WTC11 (cell line): ENCODE data around the gene NSUN4.
"Not testable (repeated sequence)": the region's sequence is repeated elsewhere in the genome, so short reads cannot be mapped to it uniquely, and the experiment has no call there.

Experiments used
- ETV6 ChIP-seq: sonication (generic); formaldehyde crosslinking; IDR thresholded peaks from 2 replicates; pipeline ENCODE4 v1.8.1; 2022; ENCODE audit warnings: mild to moderate bottlenecking, missing genetic modification reagents
- GABPB1 ChIP-seq: sonication (generic); formaldehyde crosslinking; IDR thresholded peaks from 2 replicates; pipeline ENCODE4 v1.8.1; 2023; ENCODE audit warnings: mild to moderate bottlenecking, missing genetic modification reagents
- NFYB ChIP-seq: sonication (generic); formaldehyde crosslinking; conservative IDR thresholded peaks from 2 replicates; pipeline ENCODE4 v1.8.0; 2022; ENCODE audit warnings: low read depth, missing genetic modification reagents
- NR2C2 ChIP-seq: sonication (generic); formaldehyde crosslinking; IDR thresholded peaks from 2 replicates; pipeline ENCODE4 v1.8.0; 2022; ENCODE audit warnings: mild to moderate bottlenecking, missing genetic modification reagents
- ZNF317 ChIP-seq: sonication (generic); formaldehyde crosslinking; IDR thresholded peaks from 2 replicates; pipeline ENCODE4 v1.8.1; 2023; ENCODE audit warnings: low read depth, mild to moderate bottlenecking, moderate library complexity, missing genetic modification reagents, borderline replicate concordance
- ZNF416 ChIP-seq: fragments of 250-450 bp; sonication (Bioruptor Pico); IDR thresholded peaks from 2 replicates; pipeline ENCODE4 v1.9.0; 2021; ENCODE audit warnings: mild to moderate bottlenecking, inconsistent platforms
- TF ChIP-seq, protein P1 (sequence below): sonication (generic); formaldehyde crosslinking; conservative IDR thresholded peaks from 2 replicates; pipeline ENCODE4 v1.8.1; 2023; ENCODE audit warnings: mild to moderate bottlenecking, low read depth, missing genetic modification reagents, moderate library complexity
- TF ChIP-seq, protein P2 (sequence below): sonication (generic); formaldehyde crosslinking; IDR thresholded peaks from 2 replicates; pipeline ENCODE4 v1.8.1; 2023; ENCODE audit warnings: mild to moderate bottlenecking, missing genetic modification reagents, moderate library complexity
- TF ChIP-seq, protein P3 (sequence below): fragments of 200-600 bp; IDR thresholded peaks from 2 replicates; pipeline ENCODE4 v1.8.0; 2022; ENCODE audit warnings: antibody characterized with exemption
- TF ChIP-seq, protein P4 (sequence below): sonication (generic); formaldehyde crosslinking; IDR thresholded peaks from 2 replicates; pipeline ENCODE4 v1.8.0; 2022; ENCODE audit warnings: mild to moderate bottlenecking, missing genetic modification reagents
- TF ChIP-seq, protein P5 (sequence below): sonication (generic); formaldehyde crosslinking; IDR thresholded peaks from 2 replicates; pipeline ENCODE4 v1.8.1; 2022; ENCODE audit warnings: low read depth, missing genetic modification reagents, borderline replicate concordance
- TF ChIP-seq, protein P6 (sequence below): sonication (generic); formaldehyde crosslinking; IDR thresholded peaks from 2 replicates; pipeline ENCODE4 v1.8.1; 2022; ENCODE audit warnings: mild to moderate bottlenecking, moderate library complexity, missing genetic modification reagents
- TF ChIP-seq, protein P7 (sequence below): sonication (generic); formaldehyde crosslinking; IDR thresholded peaks from 2 replicates; pipeline ENCODE4 v1.8.1; 2022; ENCODE audit warnings: missing genetic modification reagents, borderline replicate concordance
- TF ChIP-seq, protein P8 (sequence below): sonication (generic); formaldehyde crosslinking; IDR thresholded peaks from 2 replicates; pipeline ENCODE4 v1.8.0; 2022; ENCODE audit warnings: mild to moderate bottlenecking, missing genetic modification reagents

DNA sequence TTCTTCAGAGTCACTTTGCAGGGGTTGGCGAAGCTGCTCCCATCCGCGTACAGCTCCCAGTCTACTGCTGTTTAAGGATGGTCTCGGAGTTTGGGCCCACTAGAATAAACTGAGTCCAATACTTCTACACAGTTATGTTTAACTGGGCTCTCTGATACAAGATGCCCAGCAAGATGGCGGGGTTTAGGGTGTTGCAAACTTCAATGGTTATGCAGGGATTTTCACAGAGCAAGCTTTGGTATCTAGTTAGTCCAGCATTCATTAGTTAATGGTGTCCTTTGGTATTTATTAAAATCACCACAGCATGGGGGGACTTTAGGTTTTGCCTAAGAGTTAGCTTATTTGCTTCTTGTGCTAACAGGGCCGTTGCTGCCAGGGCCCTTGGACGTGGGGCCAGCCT is 12.4 kb upstream of the NSUN4 start:
- TF ChIP-seq, protein P1, sequence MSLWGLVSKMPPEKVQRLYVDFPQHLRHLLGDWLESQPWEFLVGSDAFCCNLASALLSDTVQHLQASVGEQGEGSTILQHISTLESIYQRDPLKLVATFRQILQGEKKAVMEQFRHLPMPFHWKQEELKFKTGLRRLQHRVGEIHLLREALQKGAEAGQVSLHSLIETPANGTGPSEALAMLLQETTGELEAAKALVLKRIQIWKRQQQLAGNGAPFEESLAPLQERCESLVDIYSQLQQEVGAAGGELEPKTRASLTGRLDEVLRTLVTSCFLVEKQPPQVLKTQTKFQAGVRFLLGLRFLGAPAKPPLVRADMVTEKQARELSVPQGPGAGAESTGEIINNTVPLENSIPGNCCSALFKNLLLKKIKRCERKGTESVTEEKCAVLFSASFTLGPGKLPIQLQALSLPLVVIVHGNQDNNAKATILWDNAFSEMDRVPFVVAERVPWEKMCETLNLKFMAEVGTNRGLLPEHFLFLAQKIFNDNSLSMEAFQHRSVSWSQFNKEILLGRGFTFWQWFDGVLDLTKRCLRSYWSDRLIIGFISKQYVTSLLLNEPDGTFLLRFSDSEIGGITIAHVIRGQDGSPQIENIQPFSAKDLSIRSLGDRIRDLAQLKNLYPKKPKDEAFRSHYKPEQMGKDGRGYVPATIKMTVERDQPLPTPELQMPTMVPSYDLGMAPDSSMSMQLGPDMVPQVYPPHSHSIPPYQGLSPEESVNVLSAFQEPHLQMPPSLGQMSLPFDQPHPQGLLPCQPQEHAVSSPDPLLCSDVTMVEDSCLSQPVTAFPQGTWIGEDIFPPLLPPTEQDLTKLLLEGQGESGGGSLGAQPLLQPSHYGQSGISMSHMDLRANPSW = not testable (repeated sequence)
- TF ChIP-seq NFYB, ZNF416, ZNF317, NR2C2, GABPB1, ETV6 (CRISPR knock-in tag): not testable (repeated sequence)
- TF ChIP-seq, protein P2, sequence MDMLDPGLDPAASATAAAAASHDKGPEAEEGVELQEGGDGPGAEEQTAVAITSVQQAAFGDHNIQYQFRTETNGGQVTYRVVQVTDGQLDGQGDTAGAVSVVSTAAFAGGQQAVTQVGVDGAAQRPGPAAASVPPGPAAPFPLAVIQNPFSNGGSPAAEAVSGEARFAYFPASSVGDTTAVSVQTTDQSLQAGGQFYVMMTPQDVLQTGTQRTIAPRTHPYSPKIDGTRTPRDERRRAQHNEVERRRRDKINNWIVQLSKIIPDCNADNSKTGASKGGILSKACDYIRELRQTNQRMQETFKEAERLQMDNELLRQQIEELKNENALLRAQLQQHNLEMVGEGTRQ (CRISPR knock-in tag) = not testable (repeated sequence)
- TF ChIP-seq, protein P3, sequence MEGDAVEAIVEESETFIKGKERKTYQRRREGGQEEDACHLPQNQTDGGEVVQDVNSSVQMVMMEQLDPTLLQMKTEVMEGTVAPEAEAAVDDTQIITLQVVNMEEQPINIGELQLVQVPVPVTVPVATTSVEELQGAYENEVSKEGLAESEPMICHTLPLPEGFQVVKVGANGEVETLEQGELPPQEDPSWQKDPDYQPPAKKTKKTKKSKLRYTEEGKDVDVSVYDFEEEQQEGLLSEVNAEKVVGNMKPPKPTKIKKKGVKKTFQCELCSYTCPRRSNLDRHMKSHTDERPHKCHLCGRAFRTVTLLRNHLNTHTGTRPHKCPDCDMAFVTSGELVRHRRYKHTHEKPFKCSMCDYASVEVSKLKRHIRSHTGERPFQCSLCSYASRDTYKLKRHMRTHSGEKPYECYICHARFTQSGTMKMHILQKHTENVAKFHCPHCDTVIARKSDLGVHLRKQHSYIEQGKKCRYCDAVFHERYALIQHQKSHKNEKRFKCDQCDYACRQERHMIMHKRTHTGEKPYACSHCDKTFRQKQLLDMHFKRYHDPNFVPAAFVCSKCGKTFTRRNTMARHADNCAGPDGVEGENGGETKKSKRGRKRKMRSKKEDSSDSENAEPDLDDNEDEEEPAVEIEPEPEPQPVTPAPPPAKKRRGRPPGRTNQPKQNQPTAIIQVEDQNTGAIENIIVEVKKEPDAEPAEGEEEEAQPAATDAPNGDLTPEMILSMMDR = not testable (repeated sequence)
- TF ChIP-seq, protein P4, sequence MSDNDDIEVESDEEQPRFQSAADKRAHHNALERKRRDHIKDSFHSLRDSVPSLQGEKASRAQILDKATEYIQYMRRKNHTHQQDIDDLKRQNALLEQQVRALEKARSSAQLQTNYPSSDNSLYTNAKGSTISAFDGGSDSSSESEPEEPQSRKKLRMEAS = not testable (repeated sequence)
- TF ChIP-seq, protein P5, sequence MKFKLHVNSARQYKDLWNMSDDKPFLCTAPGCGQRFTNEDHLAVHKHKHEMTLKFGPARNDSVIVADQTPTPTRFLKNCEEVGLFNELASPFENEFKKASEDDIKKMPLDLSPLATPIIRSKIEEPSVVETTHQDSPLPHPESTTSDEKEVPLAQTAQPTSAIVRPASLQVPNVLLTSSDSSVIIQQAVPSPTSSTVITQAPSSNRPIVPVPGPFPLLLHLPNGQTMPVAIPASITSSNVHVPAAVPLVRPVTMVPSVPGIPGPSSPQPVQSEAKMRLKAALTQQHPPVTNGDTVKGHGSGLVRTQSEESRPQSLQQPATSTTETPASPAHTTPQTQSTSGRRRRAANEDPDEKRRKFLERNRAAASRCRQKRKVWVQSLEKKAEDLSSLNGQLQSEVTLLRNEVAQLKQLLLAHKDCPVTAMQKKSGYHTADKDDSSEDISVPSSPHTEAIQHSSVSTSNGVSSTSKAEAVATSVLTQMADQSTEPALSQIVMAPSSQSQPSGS (CRISPR knock-in tag) = not testable (repeated sequence)
- TF ChIP-seq, protein P6, sequence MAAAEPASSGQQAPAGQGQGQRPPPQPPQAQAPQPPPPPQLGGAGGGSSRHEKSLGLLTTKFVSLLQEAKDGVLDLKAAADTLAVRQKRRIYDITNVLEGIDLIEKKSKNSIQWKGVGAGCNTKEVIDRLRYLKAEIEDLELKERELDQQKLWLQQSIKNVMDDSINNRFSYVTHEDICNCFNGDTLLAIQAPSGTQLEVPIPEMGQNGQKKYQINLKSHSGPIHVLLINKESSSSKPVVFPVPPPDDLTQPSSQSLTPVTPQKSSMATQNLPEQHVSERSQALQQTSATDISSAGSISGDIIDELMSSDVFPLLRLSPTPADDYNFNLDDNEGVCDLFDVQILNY (CRISPR knock-in tag) = not testable (repeated sequence)
- TF ChIP-seq, protein P7, sequence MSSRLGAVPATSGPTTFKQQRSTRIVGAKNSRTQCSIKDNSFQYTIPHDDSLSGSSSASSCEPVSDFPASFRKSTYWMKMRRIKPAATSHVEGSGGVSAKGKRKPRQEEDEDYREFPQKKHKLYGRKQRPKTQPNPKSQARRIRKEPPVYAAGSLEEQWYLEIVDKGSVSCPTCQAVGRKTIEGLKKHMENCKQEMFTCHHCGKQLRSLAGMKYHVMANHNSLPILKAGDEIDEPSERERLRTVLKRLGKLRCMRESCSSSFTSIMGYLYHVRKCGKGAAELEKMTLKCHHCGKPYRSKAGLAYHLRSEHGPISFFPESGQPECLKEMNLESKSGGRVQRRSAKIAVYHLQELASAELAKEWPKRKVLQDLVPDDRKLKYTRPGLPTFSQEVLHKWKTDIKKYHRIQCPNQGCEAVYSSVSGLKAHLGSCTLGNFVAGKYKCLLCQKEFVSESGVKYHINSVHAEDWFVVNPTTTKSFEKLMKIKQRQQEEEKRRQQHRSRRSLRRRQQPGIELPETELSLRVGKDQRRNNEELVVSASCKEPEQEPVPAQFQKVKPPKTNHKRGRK = not testable (repeated sequence)
- TF ChIP-seq, protein P8, sequence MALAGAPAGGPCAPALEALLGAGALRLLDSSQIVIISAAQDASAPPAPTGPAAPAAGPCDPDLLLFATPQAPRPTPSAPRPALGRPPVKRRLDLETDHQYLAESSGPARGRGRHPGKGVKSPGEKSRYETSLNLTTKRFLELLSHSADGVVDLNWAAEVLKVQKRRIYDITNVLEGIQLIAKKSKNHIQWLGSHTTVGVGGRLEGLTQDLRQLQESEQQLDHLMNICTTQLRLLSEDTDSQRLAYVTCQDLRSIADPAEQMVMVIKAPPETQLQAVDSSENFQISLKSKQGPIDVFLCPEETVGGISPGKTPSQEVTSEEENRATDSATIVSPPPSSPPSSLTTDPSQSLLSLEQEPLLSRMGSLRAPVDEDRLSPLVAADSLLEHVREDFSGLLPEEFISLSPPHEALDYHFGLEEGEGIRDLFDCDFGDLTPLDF (CRISPR knock-in tag) = not testable (repeated sequence)
